Measurements from ENCODE around the gene BEGAIN. TPM values are rescaled to one million over a fixed set of nuclear protein-coding genes. Genes with fewer than 3 reads are reported as not detected.

The BEGAIN gene
- total RNA-seq, 1 donor from 2014 or later, result 7.0 TPM

- no peak for DNase-seq (ENCODE audit: extremely low spot score, unreplicated experiment)
- Mint-ChIP-seq H3K27me3 (ENCODE audit: unreplicated experiment) (peaks cover 22% of the 10 kb centered on the region), H3K4me1 (ENCODE audit: unreplicated experiment) (peaks cover 16% of the 10 kb centered on the region), H3K27ac (ENCODE audit: unreplicated experiment) (no peak overlapping the region), H3K4me3 (ENCODE audit: unreplicated experiment) (no peak overlapping the region), H3K9me3 (ENCODE audit: unreplicated experiment) (no peaks in the 10 kb centered on the region), H3K36me3 (ENCODE audit: unreplicated experiment) (no peaks in the 10 kb centered on the region)
- TF ChIP-seq CTCF (IDR thresholded peaks at IDR 0.05), result no peak
These were observed 19.4 kb downstream of the BEGAIN start for GRCh38 chr14:100567877-100568163.

- H3K27me3 Mint-ChIP-seq (ENCODE audit: unreplicated experiment), result peaks cover 22% of the 10 kb centered on the region
- H3K36me3 Mint-ChIP-seq (ENCODE audit: unreplicated experiment), result no peaks in the 10 kb centered on the region
- DNase-seq (ENCODE audit: extremely low spot score, unreplicated experiment), result no peak
- peaks cover 11% of the 10 kb centered on the region for H3K4me1 Mint-ChIP-seq (ENCODE audit: unreplicated experiment)
- TF ChIP-seq CTCF (IDR thresholded peaks at IDR 0.05), result no peak
- no peak overlapping the region for H3K27ac Mint-ChIP-seq (ENCODE audit: unreplicated experiment)
- no peaks in the 10 kb centered on the region for H3K9me3 Mint-ChIP-seq (ENCODE audit: unreplicated experiment)
- H3K4me3 Mint-ChIP-seq (ENCODE audit: unreplicated experiment), result peak overlapping the region; percentile 63
These were observed 20.0 kb downstream of the BEGAIN start for GRCh38 chr14:100567009-100567876.

GRCh38 chr14:100566586-100566985, 20.6 kb downstream of the BEGAIN start:
- Mint-ChIP-seq H3K4me1 (ENCODE audit: unreplicated experiment) (peaks cover 11% of the 10 kb centered on the region), H3K9me3 (ENCODE audit: unreplicated experiment) (no peaks in the 10 kb centered on the region), H3K4me3 (ENCODE audit: unreplicated experiment) (no peak overlapping the region), H3K36me3 (ENCODE audit: unreplicated experiment) (no peaks in the 10 kb centered on the region), H3K27ac (ENCODE audit: unreplicated experiment) (no peak overlapping the region), H3K27me3 (ENCODE audit: unreplicated experiment) (peaks cover 22% of the 10 kb centered on the region)
- DNase-seq (ENCODE audit: extremely low spot score, unreplicated experiment), result no peak
- no peak for TF ChIP-seq CTCF (IDR thresholded peaks at IDR 0.05)

GRCh38 chr14:100566119-100566518, 21.1 kb downstream of the BEGAIN start:
- Mint-ChIP-seq H3K9me3 (ENCODE audit: unreplicated experiment) (no peaks in the 10 kb centered on the region), H3K4me3 (ENCODE audit: unreplicated experiment) (peak overlapping the region; percentile 32), H3K27ac (ENCODE audit: unreplicated experiment) (no peak overlapping the region), H3K27me3 (ENCODE audit: unreplicated experiment) (peaks cover 22% of the 10 kb centered on the region), H3K4me1 (ENCODE audit: unreplicated experiment) (peaks cover 11% of the 10 kb centered on the region), H3K36me3 (ENCODE audit: unreplicated experiment) (no peaks in the 10 kb centered on the region)
- no peak for DNase-seq (ENCODE audit: extremely low spot score, unreplicated experiment)
- no peak for TF ChIP-seq CTCF (IDR thresholded peaks at IDR 0.05)

- no peaks in the 10 kb centered on the region for H3K36me3 Mint-ChIP-seq (ENCODE audit: unreplicated experiment)
- DNase-seq (ENCODE audit: extremely low spot score, unreplicated experiment), result no peak
- H3K4me1 Mint-ChIP-seq (ENCODE audit: unreplicated experiment), result peaks cover 11% of the 10 kb centered on the region
- H3K27me3 Mint-ChIP-seq (ENCODE audit: unreplicated experiment), result peaks cover 22% of the 10 kb centered on the region
- no peak for TF ChIP-seq CTCF (IDR thresholded peaks at IDR 0.05)
- no peak overlapping the region for H3K4me3 Mint-ChIP-seq (ENCODE audit: unreplicated experiment)
- no peaks in the 10 kb centered on the region for H3K9me3 Mint-ChIP-seq (ENCODE audit: unreplicated experiment)
- H3K27ac Mint-ChIP-seq (ENCODE audit: unreplicated experiment), result no peak overlapping the region
These were observed 21.6 kb downstream of the BEGAIN start for GRCh38 chr14:100565650-100566049.
